GM23338 (cell line): Measurements from ENCODE around the gene KLHL40. TPM values are rescaled to one million over a fixed set of nuclear protein-coding genes. Genes with fewer than 3 reads are reported as not detected.

Source experiments
- ATAC-seq: fragments of 200-7000 bp; cut with Tn5 transposase; 3 replicates; pipeline ENCODE4 v1.9.1; 2020
- DNase-seq: peaks from one replicate; pipeline ENCODE4 v3.0.0-alpha.2; 2015; ENCODE audit warnings: low spot score
- H2AFZ ChIP-seq: fragments of 200-600 bp; sonication (generic); 2 replicates; pipeline ENCODE4 v1.8.0; 2016; ENCODE audit warnings: antibody characterized with exemption, mild to moderate bottlenecking, moderate library complexity
- H3F3A ChIP-seq: fragments of 200-600 bp; sonication (generic); replicated peaks from 2 replicates; pipeline ENCODE4 v1.8.0; 2017; ENCODE audit warnings: antibody characterized with exemption, mixed run types, low read depth
- H3K27ac ChIP-seq: fragments of 200-600 bp; sonication (generic); 2 replicates; pipeline ENCODE4 v1.6.1; 2016; ENCODE audit warnings: low read depth
- H3K27me3 ChIP-seq: fragments of 200-600 bp; sonication (generic); 2 replicates; pipeline ENCODE4 v1.8.0; 2016; ENCODE audit warnings: mild to moderate bottlenecking, mixed run types, moderate library complexity; ENCODE audit not compliant: insufficient read depth
- H3K36me3 ChIP-seq: fragments of 200-600 bp; sonication (generic); 2 replicates; pipeline ENCODE4 v1.8.0; 2016; ENCODE audit warnings: mild to moderate bottlenecking; ENCODE audit not compliant: insufficient read depth
- H3K4me1 ChIP-seq: fragments of 200-600 bp; sonication (generic); 2 replicates; pipeline ENCODE4 v1.8.0; 2016; ENCODE audit warnings: mild to moderate bottlenecking, moderate library complexity; ENCODE audit not compliant: insufficient read depth
- H3K4me2 ChIP-seq: fragments of 200-600 bp; sonication (generic); 2 replicates; pipeline ENCODE4 v1.7.1; 2017; ENCODE audit warnings: mixed run types
- H3K4me3 ChIP-seq: fragments of 200-600 bp; sonication (generic); 2 replicates; pipeline ENCODE4 v1.6.1; 2016; ENCODE audit warnings: mixed run types
- H3K79me2 ChIP-seq: fragments of 200-600 bp; sonication (generic); replicated peaks from 2 replicates; pipeline ENCODE4 v1.8.0; 2017; ENCODE audit warnings: mild to moderate bottlenecking; ENCODE audit not compliant: insufficient read depth
- H3K9me2 ChIP-seq: fragments of 200-600 bp; sonication (generic); 2 replicates; pipeline ENCODE4 v1.8.0; 2017; ENCODE audit not compliant: insufficient read depth
- H4K20me1 ChIP-seq: fragments of 200-600 bp; sonication (generic); replicated peaks from 2 replicates; pipeline ENCODE4 v1.8.0; 2017; ENCODE audit warnings: mild to moderate bottlenecking; ENCODE audit not compliant: insufficient read depth
- H3K27ac Mint-ChIP-seq: 2 replicates; pipeline ENCODE4 v1.8.0; 2020; ENCODE audit warnings: inconsistent platforms, mild to moderate bottlenecking, moderate library complexity, mixed read lengths
- H3K27me3 Mint-ChIP-seq: 3 replicates; pipeline ENCODE4 v1.8.0; 2022; ENCODE audit warnings: low read depth, mild to moderate bottlenecking, moderate library complexity, mixed read lengths, inconsistent platforms; ENCODE audit not compliant: insufficient read depth, poor library complexity
- H3K36me3 Mint-ChIP-seq: 3 replicates; pipeline ENCODE4 v1.8.0; 2021; ENCODE audit warnings: low read depth, mild to moderate bottlenecking, inconsistent platforms, moderate library complexity, mixed read lengths
- H3K4me1 Mint-ChIP-seq: 3 replicates; pipeline ENCODE4 v1.8.0; 2020; ENCODE audit warnings: mild to moderate bottlenecking, inconsistent platforms, mixed read lengths
- H3K4me3 Mint-ChIP-seq: 3 replicates; pipeline ENCODE4 v1.8.0; 2021; ENCODE audit warnings: moderate library complexity, mild to moderate bottlenecking, inconsistent platforms, mixed read lengths
- H3K9me3 Mint-ChIP-seq: 3 replicates; pipeline ENCODE4 v1.8.0; 2020; ENCODE audit warnings: moderate library complexity, mild to moderate bottlenecking, inconsistent platforms, mixed read lengths
- EZH2phosphoT487 ChIP-seq: fragments of 200-600 bp; sonication (generic); IDR thresholded peaks from one replicate; pipeline ENCODE4 v1.8.1; 2018; ENCODE audit warnings: antibody characterized with exemption; ENCODE audit not compliant: unreplicated experiment
- NANOG ChIP-seq: IDR thresholded peaks from 2 replicates; pipeline ENCODE4 v1.6.1; 2016; ENCODE audit warnings: antibody characterized with exemption, borderline replicate concordance
- polyA plus RNA-seq: library from polyadenylated mRNA; unstranded; fragments of >200 nt; fragmentation: Nextera tagmentation; extraction: Ambion mirVana; gene quantifications from 2 replicates; pipeline ENCODE4 v1.2.1, GENCODE V29; 2016
- total RNA-seq: library from RNA; depleted of rRNA; stranded (reverse); fragments of >200 nt; shearing (Covaris generic); gene quantifications from 2 replicates; pipeline ENCODE4 v1.2.3, GENCODE V29; 2014
- TF ChIP-seq, protein P1 (sequence below): fragments of 250-450 bp; sonication (Bioruptor Pico); IDR thresholded peaks from 2 replicates; pipeline ENCODE4 v1.5.0; 2020; ENCODE audit warnings: mild to moderate bottlenecking, moderate library complexity
- TF ChIP-seq, protein P2 (sequence below): IDR thresholded peaks from one replicate; pipeline ENCODE4 v1.6.1; 2018; ENCODE audit warnings: antibody characterized with exemption; ENCODE audit not compliant: unreplicated experiment

KLHL40 gene
- total and polyA plus RNA-seq, 2 experiments from 2014 or later, result not detected

DNA sequence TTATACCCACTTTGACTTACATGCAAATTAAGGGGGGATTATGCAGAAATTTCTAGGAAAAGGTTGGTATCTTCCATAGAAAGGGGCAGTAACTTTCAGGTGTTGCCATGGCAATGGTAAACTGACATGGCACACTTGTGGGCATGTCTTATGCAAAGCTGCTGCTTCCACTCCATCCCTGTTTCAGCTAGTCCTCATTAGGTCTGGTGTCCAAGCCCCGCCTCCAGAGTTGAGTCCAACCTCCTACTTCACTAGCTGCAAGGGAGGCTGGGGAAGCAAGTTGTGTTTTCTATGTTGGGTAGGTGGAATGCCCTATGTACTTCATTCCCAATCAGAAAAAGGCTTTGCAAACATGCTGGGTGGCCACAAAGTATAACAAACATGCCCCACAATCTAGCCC is 14.7 kb upstream of the KLHL40 start:
- Mint-ChIP-seq H3K4me1 (peaks cover 9% of the 10 kb centered on the region; the same call in 2 of the 3 replicates), H3K27ac (no peak overlapping the region), H3K4me3 (no peak overlapping the region), H3K36me3 (no peaks in the 10 kb centered on the region), H3K27me3 (no peaks in the 10 kb centered on the region), H3K9me3 (0 out of 3 replicates have a peak, but pooled peaks cover 6% of the 10 kb centered on the region)
- Histone ChIP-seq H3K4me3 (no peak overlapping the region), H3K4me1 (no peaks in the 10 kb centered on the region), H3K27me3 (no peaks in the 10 kb centered on the region), H3K36me3 (no peaks in the 10 kb centered on the region), H2AFZ (no peak overlapping the region), H3K4me2 (no peak overlapping the region), H3K27ac (no peak overlapping the region), H3K79me2 (no peaks in the 10 kb centered on the region), H3K9me2 (0 out of 2 replicates have a peak, but pooled peaks cover 9% of the 10 kb centered on the region), H4K20me1 (no peaks in the 10 kb centered on the region), H3F3A (no peaks in the 10 kb centered on the region)
- ATAC-seq, result no peak
- DNase-seq, result peak; percentile 24
- TF ChIP-seq NANOG (no peak), EZH2phosphoT487 (no peak)
- TF ChIP-seq, protein P1, sequence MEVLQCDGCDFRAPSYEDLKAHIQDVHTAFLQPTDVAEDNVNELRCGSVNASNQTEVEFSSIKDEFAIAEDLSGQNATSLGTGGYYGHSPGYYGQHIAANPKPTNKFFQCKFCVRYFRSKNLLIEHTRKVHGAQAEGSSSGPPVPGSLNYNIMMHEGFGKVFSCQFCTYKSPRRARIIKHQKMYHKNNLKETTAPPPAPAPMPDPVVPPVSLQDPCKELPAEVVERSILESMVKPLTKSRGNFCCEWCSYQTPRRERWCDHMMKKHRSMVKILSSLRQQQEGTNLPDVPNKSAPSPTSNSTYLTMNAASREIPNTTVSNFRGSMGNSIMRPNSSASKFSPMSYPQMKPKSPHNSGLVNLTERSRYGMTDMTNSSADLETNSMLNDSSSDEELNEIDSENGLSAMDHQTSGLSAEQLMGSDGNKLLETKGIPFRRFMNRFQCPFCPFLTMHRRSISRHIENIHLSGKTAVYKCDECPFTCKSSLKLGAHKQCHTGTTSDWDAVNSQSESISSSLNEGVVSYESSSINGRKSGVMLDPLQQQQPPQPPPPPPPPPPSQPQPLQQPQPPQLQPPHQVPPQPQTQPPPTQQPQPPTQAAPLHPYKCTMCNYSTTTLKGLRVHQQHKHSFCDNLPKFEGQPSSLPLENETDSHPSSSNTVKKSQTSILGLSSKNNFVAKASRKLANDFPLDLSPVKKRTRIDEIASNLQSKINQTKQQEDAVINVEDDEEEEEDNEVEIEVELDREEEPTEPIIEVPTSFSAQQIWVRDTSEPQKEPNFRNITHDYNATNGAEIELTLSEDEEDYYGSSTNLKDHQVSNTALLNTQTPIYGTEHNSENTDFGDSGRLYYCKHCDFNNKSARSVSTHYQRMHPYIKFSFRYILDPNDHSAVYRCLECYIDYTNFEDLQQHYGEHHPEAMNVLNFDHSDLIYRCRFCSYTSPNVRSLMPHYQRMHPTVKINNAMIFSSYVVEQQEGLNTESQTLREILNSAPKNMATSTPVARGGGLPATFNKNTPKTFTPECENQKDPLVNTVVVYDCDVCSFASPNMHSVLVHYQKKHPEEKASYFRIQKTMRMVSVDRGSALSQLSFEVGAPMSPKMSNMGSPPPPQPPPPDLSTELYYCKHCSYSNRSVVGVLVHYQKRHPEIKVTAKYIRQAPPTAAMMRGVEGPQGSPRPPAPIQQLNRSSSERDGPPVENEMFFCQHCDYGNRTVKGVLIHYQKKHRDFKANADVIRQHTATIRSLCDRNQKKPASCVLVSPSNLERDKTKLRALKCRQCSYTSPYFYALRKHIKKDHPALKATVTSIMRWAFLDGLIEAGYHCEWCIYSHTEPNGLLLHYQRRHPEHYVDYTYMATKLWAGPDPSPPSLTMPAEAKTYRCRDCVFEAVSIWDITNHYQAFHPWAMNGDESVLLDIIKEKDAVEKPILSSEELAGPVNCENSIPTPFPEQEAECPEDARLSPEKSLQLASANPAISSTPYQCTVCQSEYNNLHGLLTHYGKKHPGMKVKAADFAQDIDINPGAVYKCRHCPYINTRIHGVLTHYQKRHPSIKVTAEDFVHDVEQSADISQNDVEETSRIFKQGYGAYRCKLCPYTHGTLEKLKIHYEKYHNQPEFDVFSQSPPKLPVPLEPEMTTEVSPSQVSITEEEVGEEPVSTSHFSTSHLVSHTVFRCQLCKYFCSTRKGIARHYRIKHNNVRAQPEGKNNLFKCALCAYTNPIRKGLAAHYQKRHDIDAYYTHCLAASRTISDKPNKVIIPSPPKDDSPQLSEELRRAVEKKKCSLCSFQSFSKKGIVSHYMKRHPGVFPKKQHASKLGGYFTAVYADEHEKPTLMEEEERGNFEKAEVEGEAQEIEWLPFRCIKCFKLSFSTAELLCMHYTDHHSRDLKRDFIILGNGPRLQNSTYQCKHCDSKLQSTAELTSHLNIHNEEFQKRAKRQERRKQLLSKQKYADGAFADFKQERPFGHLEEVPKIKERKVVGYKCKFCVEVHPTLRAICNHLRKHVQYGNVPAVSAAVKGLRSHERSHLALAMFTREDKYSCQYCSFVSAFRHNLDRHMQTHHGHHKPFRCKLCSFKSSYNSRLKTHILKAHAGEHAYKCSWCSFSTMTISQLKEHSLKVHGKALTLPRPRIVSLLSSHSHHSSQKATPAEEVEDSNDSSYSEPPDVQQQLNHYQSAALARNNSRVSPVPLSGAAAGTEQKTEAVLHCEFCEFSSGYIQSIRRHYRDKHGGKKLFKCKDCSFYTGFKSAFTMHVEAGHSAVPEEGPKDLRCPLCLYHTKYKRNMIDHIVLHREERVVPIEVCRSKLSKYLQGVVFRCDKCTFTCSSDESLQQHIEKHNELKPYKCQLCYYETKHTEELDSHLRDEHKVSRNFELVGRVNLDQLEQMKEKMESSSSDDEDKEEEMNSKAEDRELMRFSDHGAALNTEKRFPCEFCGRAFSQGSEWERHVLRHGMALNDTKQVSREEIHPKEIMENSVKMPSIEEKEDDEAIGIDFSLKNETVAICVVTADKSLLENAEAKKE, result no peak
- TF ChIP-seq, protein P2, sequence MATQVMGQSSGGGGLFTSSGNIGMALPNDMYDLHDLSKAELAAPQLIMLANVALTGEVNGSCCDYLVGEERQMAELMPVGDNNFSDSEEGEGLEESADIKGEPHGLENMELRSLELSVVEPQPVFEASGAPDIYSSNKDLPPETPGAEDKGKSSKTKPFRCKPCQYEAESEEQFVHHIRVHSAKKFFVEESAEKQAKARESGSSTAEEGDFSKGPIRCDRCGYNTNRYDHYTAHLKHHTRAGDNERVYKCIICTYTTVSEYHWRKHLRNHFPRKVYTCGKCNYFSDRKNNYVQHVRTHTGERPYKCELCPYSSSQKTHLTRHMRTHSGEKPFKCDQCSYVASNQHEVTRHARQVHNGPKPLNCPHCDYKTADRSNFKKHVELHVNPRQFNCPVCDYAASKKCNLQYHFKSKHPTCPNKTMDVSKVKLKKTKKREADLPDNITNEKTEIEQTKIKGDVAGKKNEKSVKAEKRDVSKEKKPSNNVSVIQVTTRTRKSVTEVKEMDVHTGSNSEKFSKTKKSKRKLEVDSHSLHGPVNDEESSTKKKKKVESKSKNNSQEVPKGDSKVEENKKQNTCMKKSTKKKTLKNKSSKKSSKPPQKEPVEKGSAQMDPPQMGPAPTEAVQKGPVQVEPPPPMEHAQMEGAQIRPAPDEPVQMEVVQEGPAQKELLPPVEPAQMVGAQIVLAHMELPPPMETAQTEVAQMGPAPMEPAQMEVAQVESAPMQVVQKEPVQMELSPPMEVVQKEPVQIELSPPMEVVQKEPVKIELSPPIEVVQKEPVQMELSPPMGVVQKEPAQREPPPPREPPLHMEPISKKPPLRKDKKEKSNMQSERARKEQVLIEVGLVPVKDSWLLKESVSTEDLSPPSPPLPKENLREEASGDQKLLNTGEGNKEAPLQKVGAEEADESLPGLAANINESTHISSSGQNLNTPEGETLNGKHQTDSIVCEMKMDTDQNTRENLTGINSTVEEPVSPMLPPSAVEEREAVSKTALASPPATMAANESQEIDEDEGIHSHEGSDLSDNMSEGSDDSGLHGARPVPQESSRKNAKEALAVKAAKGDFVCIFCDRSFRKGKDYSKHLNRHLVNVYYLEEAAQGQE, result no peak
